ENCODE results near the gene CPED1. TPM values are rescaled to one million over a fixed set of nuclear protein-coding genes. Genes with fewer than 3 reads are reported as not detected.

Gene CPED1
- total RNA-seq, 6 donors from 2014 or later, result 12.9 to 31.6 (median 18.1) TPM

DNA sequence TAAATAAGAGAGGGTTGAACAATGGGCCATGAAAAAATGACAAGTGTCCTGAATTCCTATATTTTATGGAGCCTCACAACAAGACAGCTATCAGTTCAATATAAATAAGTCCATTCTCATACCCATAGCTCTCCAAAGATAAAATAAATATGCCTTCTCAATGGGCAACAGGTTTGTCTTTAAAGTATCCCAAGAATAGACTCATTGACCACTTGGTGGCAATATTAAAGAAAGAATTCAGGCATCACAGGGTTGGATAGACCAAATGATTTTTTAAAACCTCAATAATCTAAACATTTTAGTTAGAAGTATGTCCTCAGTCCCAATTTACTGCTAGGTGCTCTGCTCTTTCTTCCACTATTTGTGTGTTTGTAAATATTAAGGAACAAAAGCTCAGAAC, 175.2 kb downstream of the CPED1 start:
- no peak for ATAC-seq (ENCODE audit: low FRiP score in 2 of 2)
- H3K9me3 ChIP-seq, result no peaks in the 10 kb centered on the region
- no peak overlapping the region for H3K27ac ChIP-seq
- TF ChIP-seq POLR2AphosphoS5 (IDR thresholded peaks at IDR 0.05), result no peak
- TF ChIP-seq, protein P1, sequence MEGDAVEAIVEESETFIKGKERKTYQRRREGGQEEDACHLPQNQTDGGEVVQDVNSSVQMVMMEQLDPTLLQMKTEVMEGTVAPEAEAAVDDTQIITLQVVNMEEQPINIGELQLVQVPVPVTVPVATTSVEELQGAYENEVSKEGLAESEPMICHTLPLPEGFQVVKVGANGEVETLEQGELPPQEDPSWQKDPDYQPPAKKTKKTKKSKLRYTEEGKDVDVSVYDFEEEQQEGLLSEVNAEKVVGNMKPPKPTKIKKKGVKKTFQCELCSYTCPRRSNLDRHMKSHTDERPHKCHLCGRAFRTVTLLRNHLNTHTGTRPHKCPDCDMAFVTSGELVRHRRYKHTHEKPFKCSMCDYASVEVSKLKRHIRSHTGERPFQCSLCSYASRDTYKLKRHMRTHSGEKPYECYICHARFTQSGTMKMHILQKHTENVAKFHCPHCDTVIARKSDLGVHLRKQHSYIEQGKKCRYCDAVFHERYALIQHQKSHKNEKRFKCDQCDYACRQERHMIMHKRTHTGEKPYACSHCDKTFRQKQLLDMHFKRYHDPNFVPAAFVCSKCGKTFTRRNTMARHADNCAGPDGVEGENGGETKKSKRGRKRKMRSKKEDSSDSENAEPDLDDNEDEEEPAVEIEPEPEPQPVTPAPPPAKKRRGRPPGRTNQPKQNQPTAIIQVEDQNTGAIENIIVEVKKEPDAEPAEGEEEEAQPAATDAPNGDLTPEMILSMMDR (IDR thresholded peaks at IDR 0.05), result no peak
- TF ChIP-seq POLR2A (IDR thresholded peaks at IDR 0.05), result no peak
- TF ChIP-seq EP300 (IDR thresholded peaks at IDR 0.05), result no peak
- no peaks in the 10 kb centered on the region for H3K27me3 ChIP-seq
- H3K4me3 ChIP-seq, result no peak overlapping the region
- no peaks in the 10 kb centered on the region for H3K36me3 ChIP-seq
- no peaks in the 10 kb centered on the region for H3K4me1 ChIP-seq
- DNase-seq, result no peak

DNA sequence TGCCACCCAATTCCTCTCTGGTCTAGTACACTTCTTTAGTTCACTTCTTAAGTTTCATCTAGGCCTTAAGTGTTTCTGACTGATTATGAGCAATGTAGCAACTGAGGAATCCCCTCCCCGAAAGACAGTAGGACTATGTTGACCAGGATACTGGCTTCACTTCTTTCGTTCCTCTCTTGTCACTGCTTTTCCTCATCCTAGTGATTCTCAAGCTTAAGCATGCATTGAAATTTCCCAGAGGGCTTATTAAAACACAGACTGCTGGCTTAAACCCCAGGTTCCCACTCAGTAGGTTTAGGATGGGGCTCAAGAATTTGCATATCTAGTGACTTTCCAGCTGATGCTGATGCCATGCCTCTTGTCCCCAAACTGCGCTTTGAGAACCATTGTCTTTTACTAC, 175.7 kb downstream of the CPED1 start:
- no peak for DNase-seq
- no peaks in the 10 kb centered on the region for H3K36me3 ChIP-seq
- H3K27ac ChIP-seq, result no peak overlapping the region
- TF ChIP-seq, protein P1 (IDR thresholded peaks at IDR 0.05), result no peak
- TF ChIP-seq POLR2A (IDR thresholded peaks at IDR 0.05), result no peak
- no peak for TF ChIP-seq EP300 (IDR thresholded peaks at IDR 0.05)
- TF ChIP-seq POLR2AphosphoS5 (IDR thresholded peaks at IDR 0.05), result no peak
- H3K27me3 ChIP-seq, result no peaks in the 10 kb centered on the region
- H3K4me1 ChIP-seq, result no peaks in the 10 kb centered on the region
- no peak overlapping the region for H3K4me3 ChIP-seq
- no peak for ATAC-seq (ENCODE audit: low FRiP score in 2 of 2)
- WGBS, 2 donors, result 89 to 91% methylated on average over 3 of the region's 3 CpGs
- no peaks in the 10 kb centered on the region for H3K9me3 ChIP-seq

DNA sequence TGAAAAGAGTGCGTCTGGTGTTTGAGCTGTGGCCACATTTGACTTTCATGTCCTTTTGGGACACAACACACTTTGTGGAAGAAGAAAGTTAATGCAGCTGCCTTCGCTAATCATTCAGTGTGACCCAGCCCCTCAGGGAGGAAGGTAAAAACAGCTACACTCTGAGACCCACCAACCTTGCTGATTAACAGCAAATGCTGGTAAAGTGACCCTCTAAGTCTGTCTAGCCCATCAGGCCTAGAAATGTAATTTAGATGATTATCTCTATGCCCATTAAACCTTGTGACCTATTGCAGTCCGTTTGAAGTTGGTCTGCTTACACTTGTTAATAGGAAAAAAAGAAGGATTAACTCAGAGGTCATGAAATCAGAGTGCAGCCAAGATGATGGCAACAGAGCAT, 178.4 kb downstream of the CPED1 start:
- ATAC-seq (ENCODE audit: low FRiP score in 2 of 2) (no peak), DNase-seq (no peak)
- 72 to 73% methylated on average over 3 of the region's 3 CpGs for WGBS, 2 donors
- H3K4me1 ChIP-seq, result no peaks in the 10 kb centered on the region
- H3K9me3 ChIP-seq, result no peaks in the 10 kb centered on the region
- TF ChIP-seq POLR2AphosphoS5 (IDR thresholded peaks at IDR 0.05) (no peak), POLR2A (IDR thresholded peaks at IDR 0.05) (no peak), EP300 (IDR thresholded peaks at IDR 0.05) (no peak)
- TF ChIP-seq, protein P1 (IDR thresholded peaks at IDR 0.05), result no peak
- H3K36me3 ChIP-seq, result no peaks in the 10 kb centered on the region
- no peaks in the 10 kb centered on the region for H3K27me3 ChIP-seq
- no peak overlapping the region for H3K4me3 ChIP-seq
- H3K27ac ChIP-seq, result no peak overlapping the region

DNA sequence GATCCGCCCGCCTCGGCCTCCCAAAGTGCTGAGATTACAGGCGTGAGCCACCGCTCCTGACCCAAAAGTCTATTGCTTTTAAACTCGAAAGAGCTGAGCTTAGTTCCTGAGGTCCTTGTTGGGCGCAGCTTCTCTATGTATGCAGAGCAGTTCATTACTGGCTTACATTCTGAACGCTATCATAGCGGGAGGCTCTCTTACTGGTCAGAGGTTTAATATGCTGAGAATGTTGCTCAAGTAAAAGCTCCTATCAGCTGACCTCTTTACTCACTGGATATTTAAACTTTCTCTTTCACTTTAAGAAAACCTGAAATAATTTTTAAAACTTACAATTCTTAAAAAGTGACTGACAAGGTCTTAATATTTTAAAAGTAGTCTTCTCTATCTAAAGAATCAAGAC, 179.5 kb downstream of the CPED1 start:
- Histone ChIP-seq H3K4me3 (no peak overlapping the region), H3K9me3 (no peaks in the 10 kb centered on the region), H3K27ac (no peak overlapping the region), H3K36me3 (no peaks in the 10 kb centered on the region), H3K27me3 (no peaks in the 10 kb centered on the region), H3K4me1 (no peaks in the 10 kb centered on the region)
- no peak for TF ChIP-seq POLR2A (IDR thresholded peaks at IDR 0.05)
- TF ChIP-seq, protein P1 (IDR thresholded peaks at IDR 0.05), result no peak
- no peak for ATAC-seq (ENCODE audit: low FRiP score in 2 of 2)
- no peak for DNase-seq
- WGBS, 2 donors, result 96 to 100% methylated on average over 9 of the region's 9 CpGs

DNA sequence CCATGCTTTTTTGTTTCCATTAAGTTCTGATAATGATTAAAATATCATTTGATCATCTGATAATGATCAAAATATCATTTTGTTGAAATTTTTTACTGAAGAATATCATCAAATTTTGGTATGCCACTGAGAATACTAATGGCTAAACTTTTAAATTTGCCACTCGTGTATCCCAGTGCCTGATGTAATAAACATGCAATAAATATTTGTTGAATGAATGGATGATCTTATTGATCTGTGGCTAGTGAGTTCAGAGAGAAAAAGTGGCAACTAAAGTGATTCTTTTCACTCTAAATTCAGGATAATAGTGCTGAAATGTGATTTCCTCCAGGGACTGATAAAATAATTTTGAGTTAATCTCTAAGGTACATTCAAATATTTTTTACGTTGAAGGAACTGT, 181.0 kb downstream of the CPED1 start:
- no peak for DNase-seq
- no peak overlapping the region for H3K4me3 ChIP-seq

More for the DNA sequence above, 181.0 kb downstream of the CPED1 start:
- Histone ChIP-seq H3K9me3 (no peaks in the 10 kb centered on the region), H3K4me1 (no peaks in the 10 kb centered on the region), H3K27ac (no peak overlapping the region), H3K27me3 (no peaks in the 10 kb centered on the region), H3K36me3 (no peaks in the 10 kb centered on the region)
- no peak for TF ChIP-seq POLR2AphosphoS5 (IDR thresholded peaks at IDR 0.05)
- TF ChIP-seq, protein P1 (IDR thresholded peaks at IDR 0.05), result no peak
- no peak for TF ChIP-seq EP300 (IDR thresholded peaks at IDR 0.05)
- no peak for TF ChIP-seq POLR2A (IDR thresholded peaks at IDR 0.05)
- ATAC-seq (ENCODE audit: low FRiP score in 2 of 2), result no peak
- WGBS, 2 donors, result 78 to 80% methylated on average over 2 of the region's 2 CpGs

All from upper lobe of left lung (tissue), 6 donors.